T47D (cell line): ENCODE data around the gene SLC35G6.

Source experiments
- DNase-seq, 2 experiments: peaks; one replicate each; pipeline versions ENCODE4 v3.0.0 to v3.0.0-alpha.2; 2011 to 2012; ENCODE audit warnings: low read depth in 1 of 2, low spot score in 1 of 2
- JUND ChIP-seq: IDR thresholded peaks from 2 replicates; pipeline ENCODE4 v1.6.1; 2012; ENCODE audit warnings: low read depth
- in situ Hi-C: cut with HindIII; loops from 2 replicates; pipeline ENCODE4 v1.10.0; 2016; ENCODE audit warnings: low sequenced_read_pairs, low pct_unique_long_range_greater_than_20kb

SLC35G6 gene

GRCh38 chr17:7512105-7512504 lies 30.9 kb downstream of the SLC35G6 start:
- no peak for TF ChIP-seq JUND
- in situ Hi-C loops, result no loop called here
- no peak for DNase-seq

- in situ Hi-C loops, result no loop called here
- DNase-seq, result no peak
- TF ChIP-seq JUND, result no peak
Measured at GRCh38 chr17:7512824-7513540, 31.7 kb downstream of the SLC35G6 start.

- in situ Hi-C loops, result no loop called here
Measured at GRCh38 chr17:7513850-7514419, 32.7 kb downstream of the SLC35G6 start.

GRCh38 chr17:7515911-7516610 lies 34.8 kb downstream of the SLC35G6 start:
- TF ChIP-seq JUND, result no peak
- DNase-seq, result no peak
- in situ Hi-C loops, result no loop called here

More at GRCh38 chr17:7513850-7514419, 32.7 kb downstream of the SLC35G6 start:
- no peak for DNase-seq
- no peak for TF ChIP-seq JUND

- no peak for TF ChIP-seq JUND
- DNase-seq, result peak in 1 of 2 experiments; percentile 19
- in situ Hi-C loops, result no loop called here
Measured at GRCh38 chr17:7523033-7523432, 41.8 kb downstream of the SLC35G6 start.

- in situ Hi-C loops, result no loop called here
- no peak for DNase-seq
Measured at GRCh38 chr17:7528842-7529241, 47.6 kb downstream of the SLC35G6 start.

GRCh38 chr17:7530023-7530900 lies 49.0 kb downstream of the SLC35G6 start:
- DNase-seq, result no peak
- in situ Hi-C loops, result no loop called here
- TF ChIP-seq JUND, result no peak

More at GRCh38 chr17:7528842-7529241, 47.6 kb downstream of the SLC35G6 start:
- no peak for TF ChIP-seq JUND
